ENCODE measurements around the gene DSE.

Gene DSE

GRCh38 chr6:116475141-116475540 lies 104.4 kb downstream of the DSE start:
- TF ChIP-seq, protein P1, sequence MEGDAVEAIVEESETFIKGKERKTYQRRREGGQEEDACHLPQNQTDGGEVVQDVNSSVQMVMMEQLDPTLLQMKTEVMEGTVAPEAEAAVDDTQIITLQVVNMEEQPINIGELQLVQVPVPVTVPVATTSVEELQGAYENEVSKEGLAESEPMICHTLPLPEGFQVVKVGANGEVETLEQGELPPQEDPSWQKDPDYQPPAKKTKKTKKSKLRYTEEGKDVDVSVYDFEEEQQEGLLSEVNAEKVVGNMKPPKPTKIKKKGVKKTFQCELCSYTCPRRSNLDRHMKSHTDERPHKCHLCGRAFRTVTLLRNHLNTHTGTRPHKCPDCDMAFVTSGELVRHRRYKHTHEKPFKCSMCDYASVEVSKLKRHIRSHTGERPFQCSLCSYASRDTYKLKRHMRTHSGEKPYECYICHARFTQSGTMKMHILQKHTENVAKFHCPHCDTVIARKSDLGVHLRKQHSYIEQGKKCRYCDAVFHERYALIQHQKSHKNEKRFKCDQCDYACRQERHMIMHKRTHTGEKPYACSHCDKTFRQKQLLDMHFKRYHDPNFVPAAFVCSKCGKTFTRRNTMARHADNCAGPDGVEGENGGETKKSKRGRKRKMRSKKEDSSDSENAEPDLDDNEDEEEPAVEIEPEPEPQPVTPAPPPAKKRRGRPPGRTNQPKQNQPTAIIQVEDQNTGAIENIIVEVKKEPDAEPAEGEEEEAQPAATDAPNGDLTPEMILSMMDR (IDR thresholded peaks at IDR 0.05; ENCODE audit: low read depth, low read length): no peak
- no peak for DNase-seq (ENCODE audit: extremely low read depth, low read depth)

GRCh38 chr6:116476002-116476678 lies 105.4 kb downstream of the DSE start:
- TF ChIP-seq, protein P1 (IDR thresholded peaks at IDR 0.05; ENCODE audit: low read depth, low read length): no peak
- DNase-seq (ENCODE audit: extremely low read depth, low read depth): no peak

GRCh38 chr6:116482780-116483179 lies 112.0 kb downstream of the DSE start:
- DNase-seq (ENCODE audit: extremely low read depth, low read depth): no peak
- TF ChIP-seq, protein P1 (IDR thresholded peaks at IDR 0.05; ENCODE audit: low read depth, low read length): no peak

DNA sequence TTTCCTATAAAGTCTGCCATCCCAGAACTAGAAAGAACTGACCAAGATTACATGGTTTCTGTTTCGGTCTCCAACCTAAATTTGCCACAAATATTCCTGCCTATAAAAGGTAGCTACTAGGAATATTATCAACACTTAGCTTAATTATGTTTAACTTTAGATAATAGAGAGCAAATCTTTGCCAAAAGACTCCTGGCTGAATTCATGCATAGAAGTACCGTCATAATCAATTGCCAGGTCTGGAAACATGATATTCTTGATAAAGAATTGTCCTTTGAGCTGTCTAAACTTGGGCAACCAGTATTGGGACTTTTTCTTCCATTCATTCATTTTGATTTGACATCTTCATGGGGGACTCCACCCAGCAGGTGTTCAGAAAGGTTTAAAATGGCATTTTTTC lies 112.9 kb downstream of the DSE start:
- TF ChIP-seq, protein P1 (IDR thresholded peaks at IDR 0.05; ENCODE audit: low read depth, low read length): no peak
- no peak for DNase-seq (ENCODE audit: extremely low read depth, low read depth)

GRCh38 chr6:116485559-116486184 lies 114.9 kb downstream of the DSE start:
- DNase-seq (ENCODE audit: extremely low read depth, low read depth): no peak
- TF ChIP-seq, protein P1 (IDR thresholded peaks at IDR 0.05; ENCODE audit: low read depth, low read length): no peak

- DNase-seq (ENCODE audit: extremely low read depth, low read depth): no peak
- TF ChIP-seq, protein P1 (IDR thresholded peaks at IDR 0.05; ENCODE audit: low read depth, low read length): no peak
These were observed 121.0 kb downstream of the DSE start for GRCh38 chr6:116491610-116492330.
